ENCODE data around the gene ZNF436.
"Not testable (repeated sequence)": the region's sequence is repeated elsewhere in the genome, so short reads cannot be mapped to it uniquely, and the experiment has no call there.

The ZNF436 gene

DNA sequence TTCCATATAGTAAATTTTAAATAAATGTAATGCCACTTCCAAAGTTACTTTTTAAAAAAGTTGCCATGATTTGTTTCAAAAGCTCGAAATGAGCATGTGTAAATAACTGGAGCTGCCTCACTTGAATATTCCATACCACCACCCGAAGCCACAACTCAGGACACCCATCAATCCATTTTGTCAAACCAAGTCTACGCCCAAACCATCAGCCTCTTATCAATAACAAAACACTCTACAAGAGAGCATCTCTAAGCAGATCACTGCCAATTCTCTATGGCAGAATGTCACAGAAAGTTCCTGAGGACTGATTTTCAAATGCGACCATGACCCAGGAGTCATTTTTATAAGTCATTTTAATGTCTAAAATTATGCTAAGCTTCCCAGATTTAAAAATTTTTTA is 30.0 kb downstream of the ZNF436 start:
- DNase-seq (ENCODE audit: low read depth) = no peak
- no peak overlapping the region for H3K4me3 ChIP-seq (ENCODE audit: low read length)
- TF ChIP-seq, protein P1, sequence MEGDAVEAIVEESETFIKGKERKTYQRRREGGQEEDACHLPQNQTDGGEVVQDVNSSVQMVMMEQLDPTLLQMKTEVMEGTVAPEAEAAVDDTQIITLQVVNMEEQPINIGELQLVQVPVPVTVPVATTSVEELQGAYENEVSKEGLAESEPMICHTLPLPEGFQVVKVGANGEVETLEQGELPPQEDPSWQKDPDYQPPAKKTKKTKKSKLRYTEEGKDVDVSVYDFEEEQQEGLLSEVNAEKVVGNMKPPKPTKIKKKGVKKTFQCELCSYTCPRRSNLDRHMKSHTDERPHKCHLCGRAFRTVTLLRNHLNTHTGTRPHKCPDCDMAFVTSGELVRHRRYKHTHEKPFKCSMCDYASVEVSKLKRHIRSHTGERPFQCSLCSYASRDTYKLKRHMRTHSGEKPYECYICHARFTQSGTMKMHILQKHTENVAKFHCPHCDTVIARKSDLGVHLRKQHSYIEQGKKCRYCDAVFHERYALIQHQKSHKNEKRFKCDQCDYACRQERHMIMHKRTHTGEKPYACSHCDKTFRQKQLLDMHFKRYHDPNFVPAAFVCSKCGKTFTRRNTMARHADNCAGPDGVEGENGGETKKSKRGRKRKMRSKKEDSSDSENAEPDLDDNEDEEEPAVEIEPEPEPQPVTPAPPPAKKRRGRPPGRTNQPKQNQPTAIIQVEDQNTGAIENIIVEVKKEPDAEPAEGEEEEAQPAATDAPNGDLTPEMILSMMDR (conservative IDR thresholded peaks at IDR 0.05; ENCODE audit: low read length) = no peak

- no peak overlapping the region for H3K4me3 ChIP-seq (ENCODE audit: low read length)
- TF ChIP-seq, protein P1 (conservative IDR thresholded peaks at IDR 0.05; ENCODE audit: low read length) = no peak
- DNase-seq (ENCODE audit: low read depth) = no peak
Measured at GRCh38 chr1:23337869-23338268, 31.8 kb downstream of the ZNF436 start.

- no peak for DNase-seq (ENCODE audit: low read depth)
- H3K4me3 ChIP-seq (ENCODE audit: low read length) = no peak overlapping the region
- TF ChIP-seq, protein P1 (conservative IDR thresholded peaks at IDR 0.05; ENCODE audit: low read length) = no peak
Measured at GRCh38 chr1:23331713-23332112, 37.9 kb downstream of the ZNF436 start.

DNA sequence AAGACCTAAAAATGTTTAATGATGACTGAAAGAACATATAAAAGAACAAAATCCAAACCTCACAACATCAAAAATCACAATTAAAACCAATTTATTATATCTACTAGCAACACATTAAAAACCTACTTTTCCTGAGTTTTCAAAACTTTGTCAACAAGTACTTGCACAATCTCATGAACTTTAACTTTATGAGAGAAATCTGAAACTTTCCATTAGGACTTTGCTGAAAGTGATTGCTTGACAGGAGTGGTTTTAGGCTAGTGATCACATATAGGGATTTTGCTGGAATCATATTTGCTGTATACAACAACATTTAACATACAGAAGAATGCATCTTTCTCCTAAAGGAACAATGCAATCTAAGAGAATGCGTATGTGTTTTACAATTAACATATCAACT is 38.8 kb downstream of the ZNF436 start:
- TF ChIP-seq, protein P1 (conservative IDR thresholded peaks at IDR 0.05; ENCODE audit: low read length) = no peak
- no peak for DNase-seq (ENCODE audit: low read depth)
- no peak overlapping the region for H3K4me3 ChIP-seq (ENCODE audit: low read length)

- TF ChIP-seq, protein P1 (conservative IDR thresholded peaks at IDR 0.05; ENCODE audit: low read length) = no peak
- DNase-seq (ENCODE audit: low read depth) = no peak
- no peak overlapping the region for H3K4me3 ChIP-seq (ENCODE audit: low read length)
Measured at GRCh38 chr1:23325393-23325792, 44.2 kb downstream of the ZNF436 start.

DNA sequence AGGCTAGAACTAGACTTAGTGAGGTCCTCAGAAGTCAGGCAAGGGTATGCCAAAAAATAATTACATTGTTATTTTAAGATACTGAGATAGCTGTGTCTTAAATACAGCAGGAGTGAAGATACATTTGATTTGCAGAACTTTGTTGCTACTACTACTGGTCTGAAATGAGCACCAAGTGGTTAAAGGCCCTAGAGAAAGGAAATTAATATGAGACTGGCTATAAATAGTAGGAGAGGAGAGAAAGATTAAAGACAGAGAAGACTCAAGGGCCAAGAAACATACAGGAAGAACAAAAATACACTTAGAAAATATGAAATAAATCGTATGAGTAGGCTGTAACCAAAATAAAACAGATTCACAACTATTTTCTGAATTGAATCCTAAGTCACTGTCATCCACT is 46.9 kb downstream of the ZNF436 start:
- TF ChIP-seq, protein P1 (conservative IDR thresholded peaks at IDR 0.05; ENCODE audit: low read length) = no peak
- H3K4me3 ChIP-seq (ENCODE audit: low read length) = no peak overlapping the region
- no peak for DNase-seq (ENCODE audit: low read depth)

- not testable (repeated sequence) for DNase-seq (ENCODE audit: low read depth); H3K4me3 ChIP-seq (ENCODE audit: low read length)
Measured at GRCh38 chr1:23310280-23310679, 59.4 kb downstream of the ZNF436 start.

Data from AG10803 (cell line).